ENCODE measurements around the gene KLHL13. TPM values are rescaled to one million over a fixed set of nuclear protein-coding genes. Genes with fewer than 3 reads are reported as not detected.
"Not testable (repeated sequence)": the region's sequence is repeated elsewhere in the genome, so short reads cannot be mapped to it uniquely, and the experiment has no call there.

The KLHL13 gene, protein sequence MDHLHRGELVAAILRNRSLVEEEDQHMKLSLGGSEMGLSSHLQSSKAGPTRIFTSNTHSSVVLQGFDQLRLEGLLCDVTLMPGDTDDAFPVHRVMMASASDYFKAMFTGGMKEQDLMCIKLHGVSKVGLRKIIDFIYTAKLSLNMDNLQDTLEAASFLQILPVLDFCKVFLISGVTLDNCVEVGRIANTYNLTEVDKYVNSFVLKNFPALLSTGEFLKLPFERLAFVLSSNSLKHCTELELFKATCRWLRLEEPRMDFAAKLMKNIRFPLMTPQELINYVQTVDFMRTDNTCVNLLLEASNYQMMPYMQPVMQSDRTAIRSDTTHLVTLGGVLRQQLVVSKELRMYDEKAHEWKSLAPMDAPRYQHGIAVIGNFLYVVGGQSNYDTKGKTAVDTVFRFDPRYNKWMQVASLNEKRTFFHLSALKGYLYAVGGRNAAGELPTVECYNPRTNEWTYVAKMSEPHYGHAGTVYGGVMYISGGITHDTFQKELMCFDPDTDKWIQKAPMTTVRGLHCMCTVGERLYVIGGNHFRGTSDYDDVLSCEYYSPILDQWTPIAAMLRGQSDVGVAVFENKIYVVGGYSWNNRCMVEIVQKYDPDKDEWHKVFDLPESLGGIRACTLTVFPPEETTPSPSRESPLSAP
- total RNA-seq: 5.7 TPM
- long read RNA-seq, transcript KLHL13-204 (7 exons, 3,256 nt): major isoform, 5 of 8 reads
- long read RNA-seq, partial matches to known transcripts: 2 of 8 reads
- long read RNA-seq, other reads (novel, unspliced or antisense): 0 of 8 reads

DNA sequence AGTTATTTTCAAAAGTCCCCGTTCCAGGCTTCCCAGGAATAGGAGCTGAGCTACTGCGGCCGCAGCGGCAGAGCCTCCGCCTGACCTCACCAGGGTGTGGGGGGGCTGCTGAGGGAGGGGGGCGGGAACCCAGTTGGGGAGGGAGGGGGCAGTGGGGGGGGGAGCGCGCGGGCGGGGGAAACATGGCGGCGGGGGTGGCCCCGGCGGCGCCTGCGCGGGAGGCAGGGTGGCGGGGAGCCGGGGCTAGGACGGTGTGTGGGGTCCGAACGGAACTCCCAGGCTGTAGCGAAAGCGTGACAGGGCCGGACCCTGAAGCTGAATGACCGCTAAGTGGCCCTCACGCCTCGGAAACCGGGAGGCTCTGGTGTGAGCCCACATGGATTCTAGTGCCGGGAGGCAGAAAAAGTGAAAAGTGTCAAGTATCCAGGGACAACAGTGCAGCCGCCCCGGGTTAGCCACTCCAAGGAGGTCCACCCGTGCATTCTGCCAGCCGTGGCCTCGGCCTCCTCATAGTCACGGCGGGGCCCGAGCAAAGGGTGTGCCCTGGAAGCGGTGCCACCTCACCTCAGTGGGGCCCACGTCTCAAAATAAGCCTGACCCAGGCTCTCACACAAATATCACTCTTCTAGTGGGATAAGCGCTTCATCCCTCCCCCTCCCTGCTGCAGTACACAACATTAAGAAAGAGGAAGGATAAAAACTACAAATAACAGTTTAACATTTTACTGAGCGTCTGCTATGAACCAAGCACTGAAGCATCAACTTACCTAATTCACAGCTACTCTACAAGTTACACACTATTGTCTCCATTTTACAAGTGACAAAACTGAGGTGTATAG is at the start of gene KLHL13:
KLHL13 (minus strand) TSS at position 98 of the 838 bp plus-strand sequence. CDS start 88,337 bp downstream, outside the sequence.
- DNase-seq: peak; percentile 59
- intact Hi-C loops (cut with micrococcal nuclease): no loop called here
- peak; percentile 92 for ATAC-seq

DNA sequence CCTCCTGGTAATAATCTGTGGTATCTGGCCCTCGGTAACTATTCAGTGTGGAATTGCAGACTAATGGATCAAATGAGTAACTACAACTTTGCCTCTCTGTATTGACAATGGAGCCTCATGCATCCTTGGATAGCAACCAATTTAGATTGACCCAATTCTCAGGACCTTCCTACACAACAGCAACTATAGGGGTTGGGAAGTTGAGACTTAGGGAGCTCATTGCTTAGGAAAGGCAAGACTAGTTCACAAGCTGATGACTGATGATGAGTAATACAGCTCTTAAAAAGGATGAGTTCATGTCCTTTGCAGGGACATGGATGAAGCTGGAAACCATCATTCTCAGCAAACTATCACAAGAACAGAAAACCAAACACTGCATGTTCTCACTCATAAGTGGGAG is 47.5 kb upstream of the KLHL13 start:
- intact Hi-C loops (cut with micrococcal nuclease): no loop called here
- DNase-seq (no peak), ATAC-seq (no peak)

DNA sequence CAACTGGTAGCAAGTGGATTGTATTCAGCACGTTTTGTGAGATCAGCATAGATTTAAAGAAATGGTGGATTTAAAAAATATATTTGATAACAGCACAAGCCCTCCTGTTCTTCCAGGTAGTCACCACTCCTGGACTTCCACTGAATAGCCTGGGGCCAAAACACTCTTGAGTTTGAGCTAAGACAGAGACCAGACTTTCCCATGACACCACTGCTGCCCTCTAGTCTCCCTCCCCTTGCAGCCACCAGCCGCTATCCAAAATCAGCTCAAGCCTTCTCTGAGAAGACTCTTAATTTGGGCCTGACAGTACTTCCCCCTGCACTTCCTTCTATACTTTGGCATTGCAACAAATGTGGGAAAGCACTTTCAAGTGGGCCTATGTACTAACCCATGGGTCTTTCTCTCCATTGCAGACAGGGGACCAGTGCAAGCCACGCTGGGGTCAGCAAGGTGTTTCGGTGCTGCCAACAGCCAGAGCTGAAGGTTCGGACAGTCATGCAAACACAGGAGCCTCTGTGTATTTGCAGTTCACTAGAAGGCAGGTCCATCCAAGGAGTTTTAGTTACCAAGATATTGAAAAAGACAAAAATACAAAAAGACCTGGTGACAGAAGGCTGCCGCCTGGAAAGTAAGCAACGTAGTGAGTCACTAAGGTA is 40.5 kb upstream of the KLHL13 start:
- no peak for DNase-seq
- no peak for ATAC-seq
- intact Hi-C loops (cut with micrococcal nuclease): no loop called here

DNA sequence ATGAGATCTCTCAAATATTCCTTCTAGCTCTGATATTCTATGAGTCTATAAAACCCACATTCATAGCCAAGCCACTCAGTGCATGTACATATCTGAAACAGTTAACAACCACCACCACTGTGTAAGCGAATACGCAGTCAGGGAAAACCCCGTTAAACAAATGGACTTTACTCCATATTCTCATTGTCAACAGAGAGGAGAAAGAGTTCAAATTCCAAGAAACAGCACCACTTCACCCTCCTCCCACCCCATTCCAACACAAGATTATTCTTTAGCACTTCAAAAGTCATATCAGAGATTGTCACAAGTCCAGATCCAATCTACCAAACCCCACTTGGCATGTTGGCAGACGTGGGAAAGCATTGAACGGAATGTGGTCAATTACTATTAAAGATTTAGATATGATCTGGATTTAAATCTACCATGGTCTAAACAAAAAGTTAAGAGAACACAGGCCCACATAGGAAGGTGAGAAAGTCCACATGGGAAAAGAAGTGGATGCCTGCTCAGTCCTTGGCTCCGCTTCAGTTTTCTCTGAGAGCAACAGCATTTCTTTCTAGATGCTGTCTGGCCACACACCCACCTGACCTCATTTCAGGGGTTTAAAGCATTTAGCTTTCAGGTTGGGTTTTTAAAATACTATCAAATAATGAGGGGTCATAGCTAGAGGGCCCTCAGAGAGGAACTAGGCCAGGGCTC is 39.8 kb upstream of the KLHL13 start:
- DNase-seq (no peak), ATAC-seq (no peak)
- intact Hi-C loops (cut with micrococcal nuclease): no loop called here

DNA sequence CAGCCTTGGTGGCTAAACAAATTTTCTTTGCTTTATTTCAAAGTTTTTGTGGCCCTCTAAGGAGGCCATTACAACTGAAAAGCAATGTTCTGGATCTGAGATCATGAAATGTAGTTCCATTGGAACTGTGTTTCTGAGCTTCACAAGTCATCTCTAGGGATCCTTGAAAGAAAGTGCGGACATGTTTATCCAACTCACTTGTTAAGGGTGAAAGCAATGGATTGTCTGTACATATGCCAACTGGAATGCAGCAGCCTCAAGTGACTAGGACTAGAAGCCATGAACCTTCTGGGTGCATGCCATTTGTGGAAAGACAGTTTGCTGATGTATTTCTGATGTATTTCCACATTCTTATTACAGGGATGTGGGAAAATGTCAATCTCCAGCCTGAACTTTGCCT is 36.7 kb upstream of the KLHL13 start:
- ATAC-seq (peak; percentile 57), DNase-seq (no peak)
- intact Hi-C loops (cut with micrococcal nuclease): no loop called here

DNA sequence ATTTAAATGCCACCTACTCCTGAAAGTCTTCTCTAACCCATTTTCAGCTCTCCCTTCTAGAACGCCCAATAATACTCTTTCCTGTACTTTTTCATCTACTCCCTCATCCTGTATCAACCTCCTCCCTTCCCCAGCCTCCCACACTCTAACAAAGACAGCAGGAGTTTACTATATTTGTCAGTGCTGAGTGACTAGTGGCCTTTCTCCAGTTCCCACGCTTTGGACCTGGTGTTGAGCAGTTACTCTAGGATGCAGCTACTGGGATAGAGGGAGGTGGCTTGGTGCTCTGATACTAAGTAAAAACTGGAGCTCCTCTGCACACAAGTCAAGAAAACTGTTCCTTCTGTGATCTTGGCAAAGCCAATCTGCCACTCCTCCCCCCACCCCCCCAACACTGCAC is 36.1 kb upstream of the KLHL13 start:
- peak; percentile 66 for ATAC-seq
- intact Hi-C loops (cut with micrococcal nuclease): no loop called here
- no peak for DNase-seq

DNA sequence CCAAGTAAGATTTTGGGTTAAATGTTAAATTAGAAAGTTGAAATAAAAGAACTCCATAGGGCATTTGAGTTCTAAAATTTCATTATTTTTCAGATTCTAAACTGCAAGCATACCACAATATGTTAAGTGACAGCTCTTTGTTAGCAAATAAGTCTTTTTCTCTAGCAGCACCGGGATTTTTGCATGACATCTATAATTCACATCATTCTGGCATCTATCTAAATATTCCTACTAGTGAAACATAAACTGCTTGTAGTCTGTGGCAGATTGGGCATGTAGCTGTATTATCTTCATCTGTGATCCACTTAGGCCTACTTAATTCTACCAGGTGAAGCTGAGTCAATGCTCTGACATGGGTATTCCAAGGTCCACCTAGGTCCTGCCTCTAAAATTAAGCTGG is 32.1 kb upstream of the KLHL13 start:
- intact Hi-C loops (cut with micrococcal nuclease): no loop called here
- ATAC-seq (no peak), DNase-seq (no peak)

DNA sequence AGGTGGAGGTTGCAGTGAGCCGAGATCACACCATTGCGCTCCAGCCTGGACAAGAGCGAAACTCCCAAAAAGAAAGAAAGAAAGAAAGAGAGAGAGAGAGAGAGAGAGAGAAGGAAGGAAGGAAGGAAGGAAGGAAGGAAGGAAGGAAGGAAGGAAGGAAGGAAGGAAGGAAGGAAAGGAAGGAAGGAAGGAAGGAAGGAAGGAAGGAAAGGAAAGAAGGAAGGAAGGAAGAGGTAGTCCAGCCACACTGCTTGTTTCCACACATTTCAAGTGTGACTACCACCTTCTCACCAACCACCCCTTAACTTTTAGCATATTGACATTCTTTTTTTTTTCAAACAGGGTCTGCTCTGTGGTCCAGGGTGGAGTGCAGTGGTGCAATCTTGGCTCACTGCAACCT is 31.2 kb upstream of the KLHL13 start:
- ATAC-seq; DNase-seq; intact Hi-C loops (cut with micrococcal nuclease): not testable (repeated sequence)

DNA sequence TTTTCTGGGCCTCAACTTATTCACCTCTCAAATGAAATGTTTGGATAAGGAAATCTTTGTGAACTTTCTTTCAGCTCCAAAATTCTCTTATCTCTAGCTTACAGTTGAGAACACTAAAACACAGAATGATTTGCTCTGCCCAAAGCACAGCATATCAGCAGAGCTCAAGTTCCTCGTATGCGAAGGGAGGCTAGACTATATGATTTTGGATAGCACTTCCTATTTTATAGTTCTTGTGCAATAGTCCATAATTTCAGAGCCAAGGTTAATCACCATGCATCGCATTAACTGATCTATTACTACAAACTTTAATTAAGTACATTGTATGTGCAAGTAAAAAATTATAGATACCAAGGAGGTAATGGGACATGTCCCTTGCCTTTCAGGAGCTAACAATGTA is 27.0 kb upstream of the KLHL13 start:
- no peak for ATAC-seq
- no peak for DNase-seq
- intact Hi-C loops (cut with micrococcal nuclease): no loop called here

DNA sequence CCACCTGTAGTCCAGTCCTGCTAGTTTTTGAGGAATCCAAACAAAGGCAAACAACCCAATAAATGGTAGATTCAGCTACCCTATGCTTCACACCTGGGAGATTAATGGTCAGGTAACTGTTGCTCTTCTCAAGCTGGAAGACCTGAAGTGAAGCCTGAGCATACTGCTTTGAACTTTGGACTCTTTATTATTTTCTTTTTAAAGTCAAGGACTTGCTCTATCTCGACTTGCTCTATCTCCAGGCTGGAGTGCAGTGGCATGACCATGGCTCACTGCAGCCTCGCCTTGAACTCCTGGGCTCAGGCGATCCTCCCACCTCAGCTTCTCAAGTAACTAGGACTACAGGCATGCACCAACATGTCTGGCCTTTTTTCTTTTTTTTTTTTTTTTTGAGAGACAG is 14.7 kb upstream of the KLHL13 start:
- intact Hi-C loops (cut with micrococcal nuclease): no loop called here
- DNase-seq (no peak), ATAC-seq (no peak)

DNA sequence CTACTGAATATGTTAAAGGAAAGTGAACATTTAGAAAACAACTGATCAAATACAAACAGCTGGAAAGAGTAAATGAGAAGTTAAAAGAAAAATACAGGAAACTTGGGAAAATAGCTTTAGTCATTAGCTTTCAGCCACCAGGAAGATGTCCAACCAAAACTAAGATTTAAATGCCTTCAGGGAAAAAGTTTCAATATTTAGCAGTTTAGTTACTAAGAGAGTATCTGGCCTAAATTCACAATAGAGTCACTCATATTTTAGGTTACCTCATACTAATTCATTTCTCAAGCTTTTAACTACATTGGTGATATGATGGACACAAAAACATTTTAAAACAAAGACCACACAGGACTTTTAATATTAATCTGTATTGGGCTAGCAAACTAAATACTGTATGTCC is 13.1 kb upstream of the KLHL13 start:
- ATAC-seq (no peak), DNase-seq (no peak)
- intact Hi-C loops (cut with micrococcal nuclease): no loop called here

DNA sequence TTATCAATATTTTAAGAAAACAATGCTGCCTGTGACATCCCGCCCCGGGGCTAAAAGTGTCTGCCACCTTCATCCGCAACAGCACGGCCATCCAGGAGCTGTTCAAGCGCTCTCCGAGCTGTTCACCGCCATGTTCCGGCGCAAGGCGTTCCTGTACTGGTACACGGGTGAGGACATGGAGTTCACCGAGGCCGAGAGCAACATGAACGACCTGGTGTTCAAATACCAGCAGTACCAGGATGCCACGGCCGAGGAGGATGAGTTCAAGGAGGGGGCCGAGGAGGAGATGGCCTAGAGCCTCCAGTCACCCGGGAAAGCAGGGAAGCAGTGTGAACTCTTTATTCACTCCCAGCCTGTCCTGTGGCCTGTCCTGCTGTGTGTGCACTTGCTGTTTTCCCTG is 12.1 kb upstream of the KLHL13 start:
- DNase-seq (no peak), ATAC-seq (no peak)
- intact Hi-C loops (cut with micrococcal nuclease): no loop called here

DNA sequence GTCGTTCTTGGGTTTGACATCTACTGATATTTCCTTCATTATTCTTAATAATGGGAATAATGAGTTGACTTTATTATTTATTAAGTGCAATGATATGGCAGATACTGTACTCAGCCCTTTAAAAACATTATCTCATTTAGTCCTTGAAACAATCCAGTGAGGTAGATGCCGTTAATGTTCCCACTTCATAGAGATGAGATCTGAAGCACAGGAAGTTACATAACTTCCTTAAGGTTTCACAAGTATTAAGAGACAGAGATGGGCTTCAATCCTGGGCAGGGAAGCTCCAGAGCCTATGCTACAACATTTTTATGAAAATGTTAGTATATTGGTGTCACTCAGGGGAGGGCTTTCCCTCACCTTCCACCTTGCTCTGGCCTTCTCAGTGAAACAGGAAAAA is 9.7 kb upstream of the KLHL13 start:
- intact Hi-C loops (cut with micrococcal nuclease): no loop called here
- DNase-seq: no peak
- no peak for ATAC-seq

DNA sequence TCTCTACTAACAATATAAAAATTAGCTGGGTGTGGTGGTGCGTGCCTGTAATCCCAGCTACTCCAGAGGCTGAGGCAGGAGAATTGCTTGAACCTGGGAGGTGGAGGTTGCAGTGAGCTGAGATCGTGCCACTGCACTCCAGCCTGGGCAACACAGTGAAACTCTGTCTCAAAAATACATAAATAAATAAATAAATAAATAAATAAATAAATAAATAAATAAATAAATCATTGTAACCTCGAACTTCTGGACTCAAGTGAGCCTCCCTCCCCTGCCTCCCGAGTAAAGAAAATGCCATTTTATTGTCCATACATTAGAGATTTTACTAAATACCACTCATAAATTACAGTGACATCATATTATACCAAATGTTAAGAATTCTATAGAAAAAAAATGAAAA is 7.6 kb upstream of the KLHL13 start:
- DNase-seq; ATAC-seq; intact Hi-C loops (cut with micrococcal nuclease): not testable (repeated sequence)

DNA sequence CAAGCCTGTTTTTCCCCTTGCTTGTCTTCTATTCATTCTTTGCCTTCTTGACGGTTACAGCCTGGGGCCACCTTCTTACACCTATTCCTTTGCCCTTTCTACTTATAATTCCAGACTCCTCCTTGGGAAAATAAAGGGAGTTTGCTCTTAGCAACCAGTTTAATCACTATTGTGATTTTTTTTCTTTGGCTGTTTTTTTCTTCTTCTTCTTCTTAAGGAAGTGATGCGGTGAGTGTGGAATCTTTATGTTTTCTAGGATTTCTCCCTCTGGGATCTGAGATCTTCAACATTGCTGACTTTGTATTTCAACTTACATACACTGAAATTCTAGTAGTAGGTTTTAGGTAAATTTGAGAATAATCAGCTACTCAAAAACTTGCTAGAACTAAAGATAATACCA is 1.1 kb upstream of the KLHL13 start:
- intact Hi-C loops (cut with micrococcal nuclease): no loop called here
- ATAC-seq: no peak
- DNase-seq: no peak

DNA sequence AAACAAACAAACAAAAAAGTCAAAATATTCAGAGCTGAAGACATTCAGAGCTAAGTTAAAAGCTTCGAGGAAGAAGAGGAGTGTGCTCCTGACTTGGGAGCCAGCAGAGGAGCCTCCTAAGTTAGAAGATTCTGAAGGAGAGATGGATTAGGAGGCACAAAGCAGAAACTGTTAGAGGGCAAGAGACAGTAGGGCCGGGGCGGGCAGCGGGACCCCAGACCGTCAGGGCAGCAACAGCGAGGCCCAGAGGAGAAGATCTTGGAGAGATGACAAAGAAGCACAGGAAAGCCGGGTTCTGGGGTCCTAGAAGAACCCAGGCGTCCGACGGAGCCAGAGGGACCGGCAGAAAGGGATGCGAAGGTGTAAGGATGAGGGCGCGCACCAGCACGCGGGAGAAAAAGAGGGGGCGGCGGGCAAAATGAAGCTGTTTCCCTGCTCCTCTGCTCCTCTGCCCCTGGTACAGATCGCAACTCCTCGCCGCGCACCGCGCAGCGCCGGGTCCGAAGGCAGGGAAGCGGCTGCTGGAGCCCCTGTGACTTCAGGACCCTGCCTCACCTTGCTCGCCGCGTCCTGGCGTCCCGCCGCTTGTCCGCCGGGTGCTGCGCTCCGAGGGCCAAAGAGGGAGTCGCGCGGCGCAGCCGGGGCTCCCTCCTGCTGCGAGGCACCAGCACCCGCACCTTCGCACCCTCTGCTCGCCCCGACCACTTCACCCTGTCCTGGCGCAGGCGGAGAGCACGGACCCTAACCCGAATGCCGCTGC is 477 bp downstream of the KLHL13 start:
- ATAC-seq (peak; percentile 80), DNase-seq (peak; percentile 52)
- intact Hi-C loops (cut with micrococcal nuclease): no loop called here

DNA sequence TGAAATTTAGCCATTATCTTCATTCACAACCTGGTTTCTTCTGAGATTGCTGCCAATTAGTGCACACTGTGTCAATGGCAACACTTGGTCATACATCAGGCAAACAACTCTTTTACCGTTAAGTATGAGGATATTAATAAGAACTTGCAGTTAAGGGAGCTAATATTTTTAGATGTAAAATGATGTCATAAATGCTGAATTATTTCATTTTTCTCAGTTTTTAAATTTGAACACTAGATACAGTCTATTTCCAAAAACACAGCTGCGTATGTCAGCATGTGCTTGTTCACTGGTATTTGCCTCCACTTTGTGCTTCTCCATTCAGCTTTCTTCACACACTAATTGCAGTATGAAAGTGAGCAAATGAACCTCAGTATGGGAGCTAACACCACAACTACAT is 1.6 kb downstream of the KLHL13 start:
- intact Hi-C loops (cut with micrococcal nuclease): no loop called here
- DNase-seq: no peak
- no peak for ATAC-seq

DNA sequence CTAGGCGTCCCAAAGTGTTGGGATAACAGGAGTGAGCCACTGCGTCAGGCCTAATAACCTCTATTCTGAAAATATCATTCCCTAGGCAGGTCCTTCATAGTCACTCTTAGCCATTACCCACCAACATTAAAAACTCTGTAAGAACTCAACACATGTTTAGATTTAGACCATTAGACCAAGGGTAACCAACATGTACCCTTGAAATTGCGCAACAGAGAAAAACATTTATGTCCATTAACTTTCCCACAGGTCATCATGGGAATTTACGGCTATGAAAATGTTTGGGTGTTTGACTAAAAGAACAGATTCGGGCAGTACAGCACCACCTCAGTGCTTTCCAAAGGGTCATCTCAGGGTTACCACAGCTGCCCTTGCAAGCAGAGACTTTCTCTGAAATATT is 7.5 kb downstream of the KLHL13 start:
- intact Hi-C loops (cut with micrococcal nuclease): no loop called here

More for the DNA sequence above, 7.5 kb downstream of the KLHL13 start:
- no peak for ATAC-seq
- DNase-seq: no peak

Measured in left ventricle myocardium superior (tissue), 1 donor.